Psoas muscle (tissue), 8 donors: ENCODE results near the gene VGLL3. TPM values are rescaled to one million over a fixed set of nuclear protein-coding genes. Genes with fewer than 3 reads are reported as not detected.
A peak's percentile ranks its signal among the peaks of the same experiment; 100 is the strongest.

Experiments used
- ATAC-seq, 4 donors: fragments of 200-7000 bp; cut with Tn5 transposase; one replicate each; pipeline ENCODE4 v1.9.1; 2020; ENCODE audit warnings: moderate library complexity in 3 of 4, mild to moderate bottlenecking in 2 of 4
- DNase-seq, 2 donors: peaks; one replicate each; pipeline ENCODE4 v3.0.0-alpha.2; 2020
- H3K27ac ChIP-seq: fragments of 200-600 bp; one replicate; pipeline ENCODE4 v1.8.0; 2022
- H3K27me3 ChIP-seq, 3 donors: fragments of 200-600 bp in 1 of 3; one replicate each; pipeline versions ENCODE4 v1.6.1 to v1.8.0; 2013 to 2022; ENCODE audit warnings: low read length in 2 of 3, mild to moderate bottlenecking in 2 of 3, moderate library complexity in 1 of 3; ENCODE audit not compliant: insufficient read depth in 3 of 3
- H3K36me3 ChIP-seq, 2 donors: fragments of 200-600 bp in 1 of 2; one replicate each; pipeline versions ENCODE4 v1.6.1 to v1.8.0; 2013 to 2022; ENCODE audit warnings: low read depth in 1 of 2, mild to moderate bottlenecking in 1 of 2, moderate library complexity in 1 of 2; ENCODE audit not compliant: insufficient read depth in 1 of 2
- H3K4me1 ChIP-seq: fragments of 200-600 bp; one replicate; pipeline ENCODE4 v1.8.0; 2022
- H3K4me3 ChIP-seq: fragments of 200-600 bp; one replicate; pipeline ENCODE4 v1.8.0; 2022; ENCODE audit warnings: mild to moderate bottlenecking
- H3K9me3 ChIP-seq: fragments of 200-600 bp; one replicate; pipeline ENCODE4 v1.8.0; 2022
- WGBS, 3 donors: extraction: QIAGEN DNeasy Blood & Tissue Kit; methylation state at CpG; one replicate each; pipeline versions ENCODE4 v1.1.6 to v1.1.7; 2013; 5-methylcytosine and 5-hydroxymethylcytosine counted together
- intact Hi-C, 2 donors: fragments of 100-400 bp; cut with DNase I; formaldehyde crosslinking; loops; one replicate each; pipeline versions ENCODE4 v1.11.0 to v1.14.2; 2022
- polyA plus RNA-seq, 3 donors: library from polyadenylated mRNA; stranded (reverse); fragments of 200-250 nt; gene quantifications; one replicate each; pipeline ENCODE4 v1.2.3, GENCODE V29; 2013
- total RNA-seq, 4 donors: library from RNA; stranded (reverse); fragmentation: NEBNext Ultra II Directional in 2 of 4; extraction: Animal tissue kit (Norgen Biotek cat#: 25700) in 2 of 4; gene quantifications; one replicate each; pipeline versions ENCODE4 v1.2.1 to v1.2.4, GENCODE V29; 2021 to 2023
- TF ChIP-seq, protein P1 (sequence below): fragments of 200-600 bp; IDR thresholded peaks from one replicate; pipeline ENCODE4 v1.8.0; 2022; ENCODE audit warnings: antibody characterized with exemption
- donor health status: healthy with polysubstance abuse.
- donor health status: DM: no; HTN: no; CAD: no; lungs with moderate emphysema.
- donor health status: Bipolar disorder and iron deficiency.
- donor health status: healthy.
- donor health status: DM: yes; HTN: yes; CAD: no.
- donor health status: DM: no; HTN: no; CAD: no.
- donor health status: DM: no; HTN: no; CAD: no.
- donor health status: DM: yes; HTN: yes; CAD: no.

Gene VGLL3
- total and polyA plus RNA-seq, 7 donors: 1.2 to 15.1 (median 3.2) TPM

DNA sequence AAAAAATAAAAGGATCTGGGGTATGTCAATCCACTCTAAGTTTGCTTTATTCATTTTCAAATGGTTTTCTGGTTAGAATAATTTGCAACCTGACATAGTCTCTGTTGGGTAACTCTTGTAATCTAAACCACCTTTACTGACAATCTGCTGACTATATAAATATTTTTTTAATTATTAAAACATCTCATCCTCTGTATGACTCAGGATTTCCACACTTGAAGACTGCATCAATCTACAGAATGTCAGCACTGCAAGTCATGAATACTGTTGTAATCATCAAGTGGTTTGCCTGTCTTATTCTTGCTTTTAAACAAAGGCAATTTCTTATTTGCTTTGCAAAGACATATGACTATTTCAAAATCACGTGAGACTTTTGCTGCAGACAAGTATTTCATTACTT is 42.1 kb downstream of the VGLL3 start:
- Histone ChIP-seq H3K4me1 (no peaks in the 10 kb centered on the region), H3K4me3 (no peak overlapping the region), H3K9me3 (no peaks in the 10 kb centered on the region), H3K36me3 (no peaks in the 10 kb centered on the region), H3K27ac (no peak overlapping the region), H3K27me3 (no peaks in the 10 kb centered on the region)
- no peak for DNase-seq
- TF ChIP-seq, protein P1, sequence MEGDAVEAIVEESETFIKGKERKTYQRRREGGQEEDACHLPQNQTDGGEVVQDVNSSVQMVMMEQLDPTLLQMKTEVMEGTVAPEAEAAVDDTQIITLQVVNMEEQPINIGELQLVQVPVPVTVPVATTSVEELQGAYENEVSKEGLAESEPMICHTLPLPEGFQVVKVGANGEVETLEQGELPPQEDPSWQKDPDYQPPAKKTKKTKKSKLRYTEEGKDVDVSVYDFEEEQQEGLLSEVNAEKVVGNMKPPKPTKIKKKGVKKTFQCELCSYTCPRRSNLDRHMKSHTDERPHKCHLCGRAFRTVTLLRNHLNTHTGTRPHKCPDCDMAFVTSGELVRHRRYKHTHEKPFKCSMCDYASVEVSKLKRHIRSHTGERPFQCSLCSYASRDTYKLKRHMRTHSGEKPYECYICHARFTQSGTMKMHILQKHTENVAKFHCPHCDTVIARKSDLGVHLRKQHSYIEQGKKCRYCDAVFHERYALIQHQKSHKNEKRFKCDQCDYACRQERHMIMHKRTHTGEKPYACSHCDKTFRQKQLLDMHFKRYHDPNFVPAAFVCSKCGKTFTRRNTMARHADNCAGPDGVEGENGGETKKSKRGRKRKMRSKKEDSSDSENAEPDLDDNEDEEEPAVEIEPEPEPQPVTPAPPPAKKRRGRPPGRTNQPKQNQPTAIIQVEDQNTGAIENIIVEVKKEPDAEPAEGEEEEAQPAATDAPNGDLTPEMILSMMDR: no peak
- ATAC-seq: peak in 1 of 4 donors; percentile 52
- WGBS, 3 donors: 81 to 84% (median 83%) methylated on average over 1 of the region's 1 CpG
- intact Hi-C loops: no loop called here

DNA sequence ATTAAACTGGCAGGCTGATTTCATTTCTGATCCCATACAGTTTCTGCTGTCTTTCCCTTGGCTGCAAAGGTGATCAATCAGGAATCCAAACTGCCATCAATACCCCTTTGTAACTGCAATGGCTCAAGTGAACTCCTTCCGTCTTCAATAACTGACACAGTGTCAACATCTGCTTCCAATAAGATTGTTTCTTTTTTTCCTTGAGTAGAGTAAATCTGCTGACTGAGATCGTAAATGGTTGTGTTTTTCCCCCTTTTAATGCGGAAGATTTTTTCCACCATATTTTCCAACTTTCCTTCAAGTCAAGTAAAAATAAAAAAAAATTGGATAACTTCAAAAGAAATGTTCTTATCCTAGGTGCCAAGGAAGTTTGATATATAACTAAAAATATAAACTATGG is 48.7 kb downstream of the VGLL3 start:
- 80 to 87% (median 86%) methylated on average over 3 of the region's 3 CpGs for WGBS, 3 donors
- intact Hi-C loops: no loop called here

DNA sequence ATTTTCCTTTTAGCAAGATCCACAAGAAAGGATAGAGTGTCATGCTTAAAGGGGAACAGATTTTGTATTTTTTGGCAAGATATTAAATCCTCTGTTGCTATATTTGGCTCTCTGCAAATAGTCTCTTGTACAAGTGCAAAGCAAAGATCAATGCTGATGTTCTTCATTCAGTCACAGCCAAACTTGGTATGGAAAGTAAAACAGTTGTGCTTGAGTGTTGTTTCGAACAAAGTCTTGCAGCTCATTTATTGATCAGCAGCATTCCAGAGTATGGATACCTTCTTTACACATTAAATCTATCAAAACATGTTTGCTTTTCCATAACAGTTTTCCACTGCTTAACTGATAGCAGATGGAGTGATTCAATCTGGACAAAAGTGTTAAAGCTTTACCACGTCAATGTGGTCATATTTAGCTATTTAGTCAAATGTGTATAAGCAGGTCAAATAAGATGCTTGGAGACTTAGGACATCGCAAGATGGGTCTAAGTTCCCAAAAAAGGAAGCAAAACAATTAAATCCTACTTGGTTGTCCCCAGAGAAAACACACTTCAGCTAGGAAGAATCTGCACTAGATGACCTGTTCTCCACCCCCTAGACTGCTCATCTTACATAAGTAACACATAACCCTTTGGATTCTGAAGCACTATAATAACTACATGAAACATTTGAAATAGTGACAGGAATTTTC is 52.4 kb downstream of the VGLL3 start:
- H3K4me1 ChIP-seq: no peaks in the 10 kb centered on the region
- TF ChIP-seq, protein P1: no peak
- ATAC-seq (peak in 1 of 4 donors; percentile 37), DNase-seq (no peak)
- WGBS, 3 donors: 63 to 64% (median 64%) methylated on average over 3 of the region's 3 CpGs
- no peak overlapping the region for H3K27ac ChIP-seq
- H3K27me3 ChIP-seq: no peaks in the 10 kb centered on the region
- no peaks in the 10 kb centered on the region for H3K9me3 ChIP-seq
- intact Hi-C loops: no loop called here
- H3K4me3 ChIP-seq: no peak overlapping the region
- H3K36me3 ChIP-seq: no peaks in the 10 kb centered on the region

More for the DNA sequence above, 48.7 kb downstream of the VGLL3 start:
- Histone ChIP-seq H3K4me1 (no peaks in the 10 kb centered on the region), H3K36me3 (no peaks in the 10 kb centered on the region), H3K4me3 (no peak overlapping the region), H3K9me3 (no peaks in the 10 kb centered on the region), H3K27me3 (no peaks in the 10 kb centered on the region), H3K27ac (no peak overlapping the region)
- DNase-seq (no peak), ATAC-seq (no peak)
- TF ChIP-seq, protein P1: no peak

DNA sequence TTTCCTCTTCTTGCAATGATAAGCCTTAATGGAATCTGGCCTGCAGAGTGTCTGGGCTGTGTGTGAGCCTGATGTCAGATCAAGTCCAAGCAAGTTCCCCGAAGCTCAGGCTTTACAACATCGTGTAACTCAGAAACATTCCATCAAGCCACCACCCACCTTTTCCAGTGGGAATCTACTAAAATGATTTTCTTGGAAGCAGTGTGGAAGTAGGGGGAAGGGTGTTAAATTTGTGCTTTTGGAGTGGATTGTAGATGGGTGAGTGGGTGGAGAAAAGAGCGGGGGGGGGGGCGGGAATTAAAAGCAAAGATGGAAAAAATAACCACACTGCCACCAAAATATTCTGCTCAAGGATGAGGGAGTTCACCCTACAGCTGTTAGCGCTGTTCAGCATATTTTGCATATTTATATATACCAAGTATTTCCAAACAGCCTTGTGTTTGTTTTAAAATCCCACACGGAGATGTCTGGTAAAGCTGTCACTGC is 53.6 kb downstream of the VGLL3 start:
- DNase-seq (no peak), ATAC-seq (peak; percentile 38 to 76 (median 46))
- H3K9me3 ChIP-seq: no peaks in the 10 kb centered on the region
- no peak overlapping the region for H3K27ac ChIP-seq
- TF ChIP-seq, protein P1: no peak
- WGBS, 3 donors: 34 to 52% (median 35%) methylated on average over 6 of the region's 6 CpGs
- intact Hi-C loops: no loop called here
- H3K36me3 ChIP-seq: no peaks in the 10 kb centered on the region
- H3K4me1 ChIP-seq: no peaks in the 10 kb centered on the region
- H3K4me3 ChIP-seq: no peak overlapping the region
- H3K27me3 ChIP-seq: no peaks in the 10 kb centered on the region

DNA sequence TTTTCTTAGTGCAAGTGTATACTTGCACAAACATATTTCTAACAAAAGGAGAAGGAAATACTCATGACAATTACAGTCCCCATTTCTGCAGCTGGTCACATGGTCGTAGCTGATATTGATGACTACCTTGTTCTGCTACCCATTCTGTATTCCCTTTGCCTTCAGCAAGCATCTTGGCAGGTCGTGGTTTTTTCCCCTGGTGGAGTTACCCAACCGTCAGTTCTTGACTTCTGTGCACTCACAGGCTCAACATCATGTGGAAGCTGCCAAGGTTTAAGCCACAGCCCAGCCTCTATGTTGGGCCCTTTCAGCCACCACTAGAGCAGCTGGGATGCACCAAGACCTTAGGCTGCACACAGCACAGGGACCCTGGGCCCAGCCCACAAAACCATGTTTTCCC is 56.1 kb downstream of the VGLL3 start:
- Histone ChIP-seq H3K36me3 (no peaks in the 10 kb centered on the region), H3K4me3 (no peak overlapping the region), H3K27me3 (no peaks in the 10 kb centered on the region), H3K27ac (no peak overlapping the region), H3K4me1 (no peaks in the 10 kb centered on the region), H3K9me3 (no peaks in the 10 kb centered on the region)
- intact Hi-C loops: no loop called here
- WGBS, 3 donors: 56 to 72% (median 59%) methylated on average over 3 of the region's 3 CpGs
- TF ChIP-seq, protein P1: no peak
- no peak for ATAC-seq
- DNase-seq: no peak
